ENCODE results near the gene TLE4.

DNA sequence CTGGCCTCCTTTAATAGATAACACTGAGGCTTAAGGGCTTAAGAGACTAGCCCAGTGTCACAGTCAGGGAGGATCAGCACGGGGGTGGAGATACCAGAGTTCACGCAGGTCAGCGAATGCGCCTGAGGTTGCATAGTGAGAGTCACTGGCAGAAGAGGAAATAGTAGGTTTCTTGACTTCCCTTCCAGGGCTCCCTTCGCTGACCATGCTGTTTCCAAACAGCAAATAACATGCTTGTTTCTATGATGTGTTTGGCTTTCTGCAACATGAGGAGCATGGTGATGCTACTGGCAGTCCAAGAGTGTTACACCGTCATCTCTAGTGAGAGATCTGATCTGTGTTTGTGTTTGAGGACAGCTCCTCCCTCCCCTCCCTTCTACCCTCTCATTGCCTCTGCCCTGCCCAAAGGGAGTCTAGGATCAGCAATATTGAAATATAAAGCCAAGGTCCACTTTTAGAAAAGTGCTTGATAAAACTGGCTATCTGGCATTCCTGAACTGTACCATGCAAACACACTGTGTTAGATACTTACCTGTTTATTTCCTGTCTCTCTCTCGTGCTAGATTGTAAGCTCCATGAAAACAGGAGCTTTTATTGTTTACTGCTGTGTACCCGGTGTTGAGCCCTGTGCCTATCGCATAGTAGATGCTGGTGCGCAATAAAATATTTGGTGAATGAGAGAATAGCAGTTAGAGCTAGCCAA lies 12.3 kb downstream of the TLE4 start:
- no peak for TF ChIP-seq CTCF (conservative IDR thresholded peaks at IDR 0.05; ENCODE audit: low read length)
- no peak for TF ChIP-seq EZH2phosphoT487 (IDR thresholded peaks at IDR 0.05; ENCODE audit: borderline replicate concordance)

Measured in Loucy (cell line).